Effector memory CD8-positive, alpha-beta T cell (primary cell): Measurements from ENCODE around the gene OPRL1.

Experiments
- ATAC-seq: fragments of 150-1000 bp; cut with Tn5 transposase; replicated peaks from 2 replicates; pipeline ENCODE4 v1.10.0; 2021; ENCODE audit warnings: mild to moderate bottlenecking, moderate library complexity
- DNase-seq, 3 experiments: peaks; one replicate each; pipeline ENCODE4 v3.0.0; 2021
- H3K27ac Mint-ChIP-seq, 2 donors: one replicate each; pipeline ENCODE4 v1.8.0; 2022; ENCODE audit warnings: mild to moderate bottlenecking in 2 of 2, mixed read lengths in 2 of 2, moderate library complexity in 2 of 2
- H3K27me3 Mint-ChIP-seq, 2 donors: one replicate each; pipeline ENCODE4 v1.8.0; 2022; ENCODE audit warnings: mixed read lengths in 2 of 2
- H3K36me3 Mint-ChIP-seq: one replicate; pipeline ENCODE4 v1.8.0; 2022; ENCODE audit warnings: mild to moderate bottlenecking, moderate library complexity, mixed read lengths; ENCODE audit not compliant: insufficient read depth
- H3K4me1 Mint-ChIP-seq, 2 donors: one replicate each; pipeline ENCODE4 v1.8.0; 2022; ENCODE audit warnings: low read depth in 2 of 2, mixed read lengths in 2 of 2
- H3K4me3 Mint-ChIP-seq, 2 donors: one replicate each; pipeline ENCODE4 v1.8.0; 2022; ENCODE audit warnings: mild to moderate bottlenecking in 2 of 2, mixed read lengths in 2 of 2, moderate library complexity in 2 of 2
- H3K9me3 Mint-ChIP-seq, 2 donors: one replicate each; pipeline ENCODE4 v1.8.0; 2022; ENCODE audit warnings: mixed read lengths in 2 of 2

The OPRL1 gene

GRCh38 chr20:64056639-64056888, 23.3 kb upstream of the OPRL1 start:
- ATAC-seq (no peak), DNase-seq (no peak)
- Mint-ChIP-seq H3K27me3 (peaks cover 17 to 35% of the 10 kb centered on the region in 2 donors), H3K9me3 (no peaks in the 10 kb centered on the region), H3K36me3 (peaks cover 4% of the 10 kb centered on the region), H3K4me3 (no peak overlapping the region), H3K4me1 (peaks cover 10 to 18% of the 10 kb centered on the region in 2 donors), H3K27ac (no peak overlapping the region)

- peak overlapping the region in 1 of 2 donors; percentile 38 for H3K27ac Mint-ChIP-seq
- ATAC-seq: peak; percentile 72
- H3K4me1 Mint-ChIP-seq: peaks cover 10 to 18% of the 10 kb centered on the region in 2 donors
Measured at GRCh38 chr20:64056889-64057627, 22.8 kb upstream of the OPRL1 start.

GRCh38 chr20:64057628-64058498, 22.0 kb upstream of the OPRL1 start:
- Mint-ChIP-seq H3K36me3 (peaks cover 4% of the 10 kb centered on the region), H3K4me3 (peak overlapping the region in 1 of 2 donors; percentile 79), H3K4me1 (peaks cover 10 to 19% of the 10 kb centered on the region in 2 donors), H3K9me3 (no peaks in the 10 kb centered on the region), H3K27me3 (peaks cover 10 to 23% of the 10 kb centered on the region in 2 donors), H3K27ac (peak overlapping the region; percentile 65 to 75)
- DNase-seq: peak; percentile 75 to 78 (median 77)
- peak; percentile 82 for ATAC-seq

More at GRCh38 chr20:64056889-64057627, 22.8 kb upstream of the OPRL1 start:
- peaks cover 12 to 30% of the 10 kb centered on the region in 2 donors for H3K27me3 Mint-ChIP-seq
- DNase-seq: peak in 1 of 3 experiments; percentile 25
- peak overlapping the region in 1 of 2 donors; percentile 79 for H3K4me3 Mint-ChIP-seq
- no peaks in the 10 kb centered on the region for H3K9me3 Mint-ChIP-seq
- peaks cover 4% of the 10 kb centered on the region for H3K36me3 Mint-ChIP-seq

GRCh38 chr20:64058536-64058935, 21.3 kb upstream of the OPRL1 start:
- H3K4me3 Mint-ChIP-seq: peak overlapping the region in 1 of 2 donors; percentile 79
- no peaks in the 10 kb centered on the region for H3K9me3 Mint-ChIP-seq
- peaks cover 11 to 15% of the 10 kb centered on the region in 2 donors for H3K4me1 Mint-ChIP-seq
- H3K36me3 Mint-ChIP-seq: peaks cover 4% of the 10 kb centered on the region
- peak overlapping the region; percentile 65 to 75 for H3K27ac Mint-ChIP-seq
- DNase-seq (no peak), ATAC-seq (no peak)
- H3K27me3 Mint-ChIP-seq: peaks cover 3 to 17% of the 10 kb centered on the region in 2 donors

- Mint-ChIP-seq H3K4me3 (peak overlapping the region in 1 of 2 donors; percentile 91), H3K4me1 (peaks cover 37 to 46% of the 10 kb centered on the region in 2 donors), H3K27ac (no peak overlapping the region), H3K9me3 (no peaks in the 10 kb centered on the region), H3K27me3 (no peaks in the 10 kb centered on the region), H3K36me3 (peaks cover 15% of the 10 kb centered on the region)
- DNase-seq: no peak
- no peak for ATAC-seq
Measured at GRCh38 chr20:64062276-64062595, 17.6 kb upstream of the OPRL1 start.

GRCh38 chr20:64062596-64063388, 17.1 kb upstream of the OPRL1 start, which contains the start of gene TCEA2:
TSS of gene TCEA2 (plus strand) at chr20:64063198. CDS start at chr20:64063313, 115 bp downstream.
- Mint-ChIP-seq H3K4me3 (peak within 1 kb of the TSS; percentile 85 to 91), H3K4me1 (peaks cover 40 to 47% of the 10 kb centered on the region in 2 donors), H3K9me3 (no peaks in the 10 kb centered on the region), H3K27ac (peak within 1 kb of the TSS; percentile 90 to 91), H3K36me3 (peaks cover 15% of the 10 kb centered on the region), H3K27me3 (no peaks in the 10 kb centered on the region)
- DNase-seq: peak; percentile 87 to 90 (median 88)
- peak; percentile 85 for ATAC-seq

GRCh38 chr20:64063389-64064144, 16.3 kb upstream of the OPRL1 start:
- Mint-ChIP-seq H3K27ac (peak overlapping the region; percentile 90 to 91), H3K9me3 (no peaks in the 10 kb centered on the region), H3K27me3 (no peaks in the 10 kb centered on the region), H3K4me3 (peak overlapping the region; percentile 85 to 91), H3K4me1 (peaks cover 35 to 43% of the 10 kb centered on the region in 2 donors), H3K36me3 (peaks cover 15% of the 10 kb centered on the region)
- ATAC-seq (no peak), DNase-seq (no peak)

GRCh38 chr20:64064145-64064698, 15.7 kb upstream of the OPRL1 start:
- DNase-seq (no peak), ATAC-seq (no peak)
- Mint-ChIP-seq H3K4me1 (peaks cover 33 to 42% of the 10 kb centered on the region in 2 donors), H3K27ac (peak overlapping the region; percentile 90 to 91), H3K4me3 (peak overlapping the region; percentile 85 to 91), H3K9me3 (no peaks in the 10 kb centered on the region), H3K27me3 (no peaks in the 10 kb centered on the region), H3K36me3 (peaks cover 15% of the 10 kb centered on the region)

- Mint-ChIP-seq H3K36me3 (peaks cover 12% of the 10 kb centered on the region), H3K4me3 (peak overlapping the region; percentile 54 to 65), H3K27me3 (no peaks in the 10 kb centered on the region), H3K27ac (peak overlapping the region; percentile 79 to 90), H3K9me3 (no peaks in the 10 kb centered on the region), H3K4me1 (peaks cover 30 to 42% of the 10 kb centered on the region in 2 donors)
- no peak for ATAC-seq
- DNase-seq: no peak
Measured at GRCh38 chr20:64065062-64065973, 14.6 kb upstream of the OPRL1 start.

- Mint-ChIP-seq H3K36me3 (peaks cover 15% of the 10 kb centered on the region), H3K27ac (peak overlapping the region in 1 of 2 donors; percentile 79), H3K4me1 (peaks cover 30 to 45% of the 10 kb centered on the region in 2 donors), H3K4me3 (peak overlapping the region; percentile 54 to 65), H3K9me3 (no peaks in the 10 kb centered on the region), H3K27me3 (no peaks in the 10 kb centered on the region)
- peak; percentile 53 to 65 (median 63) for DNase-seq
- peak; percentile 76 for ATAC-seq
Measured at GRCh38 chr20:64065974-64066343, 13.9 kb upstream of the OPRL1 start.

GRCh38 chr20:64067005-64067632, 12.8 kb upstream of the OPRL1 start:
- no peaks in the 10 kb centered on the region for H3K9me3 Mint-ChIP-seq
- peaks cover 30 to 48% of the 10 kb centered on the region in 2 donors for H3K4me1 Mint-ChIP-seq
- H3K27me3 Mint-ChIP-seq: no peaks in the 10 kb centered on the region
- DNase-seq (no peak), ATAC-seq (no peak)
- peaks cover 21% of the 10 kb centered on the region for H3K36me3 Mint-ChIP-seq
- peak overlapping the region in 1 of 2 donors; percentile 32 for H3K27ac Mint-ChIP-seq
- no peak overlapping the region for H3K4me3 Mint-ChIP-seq
